Stomach smooth muscle (tissue), 2 donors: ENCODE results near the gene VWDE.

ENCODE experiments used
- H3K27ac ChIP-seq: one replicate; pipeline ENCODE4 v1.7.0; 2013; ENCODE audit warnings: mild to moderate bottlenecking, low read length, inconsistent platforms
- H3K27me3 ChIP-seq, 2 donors: one replicate each; pipeline ENCODE4 v1.7.0; 2013; ENCODE audit warnings: low read length in 2 of 2; ENCODE audit not compliant: insufficient read depth in 2 of 2, control insufficient read depth in 1 of 2
- H3K36me3 ChIP-seq, 2 donors: one replicate each; pipeline ENCODE4 v1.7.0; 2013; ENCODE audit warnings: low read length in 2 of 2; ENCODE audit not compliant: control insufficient read depth in 2 of 2, insufficient read depth in 2 of 2
- H3K4me1 ChIP-seq: one replicate; pipeline ENCODE4 v1.7.0; 2013; ENCODE audit warnings: low read length; ENCODE audit not compliant: control insufficient read depth, insufficient read depth
- H3K4me3 ChIP-seq, 2 donors: one replicate each; pipeline ENCODE4 v1.7.0; 2013; ENCODE audit warnings: low read length in 2 of 2
- H3K9ac ChIP-seq, 2 donors: one replicate each; pipeline ENCODE4 v1.7.0; 2013; ENCODE audit warnings: low read length in 2 of 2, mild to moderate bottlenecking in 1 of 2
- H3K9me3 ChIP-seq, 2 donors: one replicate each; pipeline ENCODE4 v1.7.0; 2013; ENCODE audit warnings: low read length in 2 of 2; ENCODE audit not compliant: control insufficient read depth in 2 of 2
- donor health status: healthy.
- donor health status: Pancreatic carcinoma.

VWDE gene

DNA sequence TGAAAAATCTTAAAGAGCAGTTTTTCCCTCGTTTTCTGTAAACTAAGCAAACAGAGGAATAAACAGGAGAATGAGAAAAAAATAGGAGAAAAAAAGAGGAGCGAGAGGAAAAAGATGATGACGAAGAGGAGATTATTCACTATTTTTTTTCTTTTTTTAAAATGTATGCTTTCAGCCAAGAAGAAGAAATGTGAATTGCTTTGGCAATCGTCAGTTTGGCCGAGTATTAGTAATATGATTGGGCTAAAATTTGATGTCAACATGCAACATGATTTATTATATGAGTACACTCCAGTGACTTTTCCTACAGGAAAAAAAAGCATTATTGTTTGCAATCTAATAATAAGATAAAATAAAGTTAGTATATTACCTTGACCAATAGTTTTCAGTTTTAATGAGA is 26.3 kb downstream of the VWDE start:
- H3K9ac ChIP-seq, result no peak overlapping the region

DNA sequence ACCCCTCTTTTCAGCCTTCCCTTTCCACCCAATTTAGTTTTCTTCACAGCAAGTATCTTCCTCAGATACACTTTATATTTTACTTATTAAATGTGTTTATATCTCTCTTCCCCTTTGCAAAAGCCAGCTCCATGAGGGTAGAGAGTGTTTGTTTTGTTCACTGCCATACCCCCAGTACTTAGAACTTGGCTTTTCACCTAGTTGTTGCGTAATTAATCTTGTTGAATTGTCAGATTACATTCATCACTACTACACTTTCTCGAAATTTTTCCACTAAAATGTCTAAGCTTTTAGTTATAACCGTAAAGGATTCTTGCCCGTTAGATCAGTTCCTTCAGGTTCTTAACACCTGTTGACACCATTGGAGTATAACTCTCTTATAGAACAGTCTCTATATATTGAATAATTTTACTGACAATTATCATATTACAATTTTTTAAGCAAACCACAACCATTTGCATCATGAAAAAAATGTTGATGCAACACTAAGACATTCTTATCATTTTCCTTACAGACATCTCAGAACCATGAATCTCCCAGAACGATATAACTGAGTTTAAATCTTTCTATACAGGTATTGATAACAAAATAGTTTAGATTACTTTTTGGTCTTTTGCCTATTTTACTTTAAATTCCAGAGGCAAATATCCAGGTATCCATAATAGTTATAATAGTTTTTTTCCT is 29.9 kb downstream of the VWDE start:
- H3K4me1 ChIP-seq, result no peaks in the 10 kb centered on the region
- H3K4me3 ChIP-seq, result no peak overlapping the region
- no peaks in the 10 kb centered on the region for H3K36me3 ChIP-seq
- no peaks in the 10 kb centered on the region for H3K9me3 ChIP-seq
- H3K27me3 ChIP-seq, result no peaks in the 10 kb centered on the region
- no peak overlapping the region for H3K9ac ChIP-seq
- H3K27ac ChIP-seq, result no peak overlapping the region

More for the DNA sequence above, 26.3 kb downstream of the VWDE start:
- H3K9me3 ChIP-seq, result no peaks in the 10 kb centered on the region
- H3K4me1 ChIP-seq, result no peaks in the 10 kb centered on the region
- no peak overlapping the region for H3K27ac ChIP-seq
- H3K27me3 ChIP-seq, result no peaks in the 10 kb centered on the region
- H3K4me3 ChIP-seq, result no peak overlapping the region
- H3K36me3 ChIP-seq, result no peaks in the 10 kb centered on the region

DNA sequence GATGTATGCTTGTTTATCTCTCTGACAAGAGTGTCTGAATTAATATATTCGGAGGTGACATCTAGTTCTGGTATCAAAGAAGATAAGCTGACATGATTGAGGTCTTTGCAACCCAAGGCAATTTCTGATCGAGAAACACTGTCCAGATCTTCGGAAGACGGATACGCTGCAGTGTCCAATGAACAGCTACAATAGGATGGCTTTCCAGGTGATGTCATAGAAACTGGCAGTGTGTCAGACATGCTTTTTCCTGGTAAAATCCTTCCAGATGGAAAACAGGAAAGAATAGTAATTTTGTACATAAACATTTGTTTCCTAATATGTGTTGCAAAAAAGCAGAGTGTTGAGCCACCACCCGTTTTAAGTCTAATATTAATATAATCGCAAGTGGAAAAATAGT is 33.4 kb downstream of the VWDE start:
- H3K27ac ChIP-seq, result no peak overlapping the region

GRCh38 chr7:12369756-12370155 is 33.9 kb downstream of the VWDE start:
- Histone ChIP-seq H3K9ac (no peak overlapping the region), H3K4me1 (no peaks in the 10 kb centered on the region), H3K4me3 (no peak overlapping the region), H3K36me3 (no peaks in the 10 kb centered on the region), H3K27ac (no peak overlapping the region), H3K27me3 (no peaks in the 10 kb centered on the region), H3K9me3 (no peaks in the 10 kb centered on the region)

More for the DNA sequence above, 33.4 kb downstream of the VWDE start:
- H3K36me3 ChIP-seq, result no peaks in the 10 kb centered on the region
- H3K9ac ChIP-seq, result no peak overlapping the region
- H3K4me3 ChIP-seq, result no peak overlapping the region
- no peaks in the 10 kb centered on the region for H3K27me3 ChIP-seq
- H3K9me3 ChIP-seq, result no peaks in the 10 kb centered on the region
- H3K4me1 ChIP-seq, result no peaks in the 10 kb centered on the region

GRCh38 chr7:12369072-12369471 is 34.6 kb downstream of the VWDE start:
- H3K27ac ChIP-seq, result no peak overlapping the region
- H3K4me3 ChIP-seq, result no peak overlapping the region
- no peak overlapping the region for H3K9ac ChIP-seq
- no peaks in the 10 kb centered on the region for H3K27me3 ChIP-seq
- no peaks in the 10 kb centered on the region for H3K4me1 ChIP-seq
- H3K9me3 ChIP-seq, result no peaks in the 10 kb centered on the region
- no peaks in the 10 kb centered on the region for H3K36me3 ChIP-seq

DNA sequence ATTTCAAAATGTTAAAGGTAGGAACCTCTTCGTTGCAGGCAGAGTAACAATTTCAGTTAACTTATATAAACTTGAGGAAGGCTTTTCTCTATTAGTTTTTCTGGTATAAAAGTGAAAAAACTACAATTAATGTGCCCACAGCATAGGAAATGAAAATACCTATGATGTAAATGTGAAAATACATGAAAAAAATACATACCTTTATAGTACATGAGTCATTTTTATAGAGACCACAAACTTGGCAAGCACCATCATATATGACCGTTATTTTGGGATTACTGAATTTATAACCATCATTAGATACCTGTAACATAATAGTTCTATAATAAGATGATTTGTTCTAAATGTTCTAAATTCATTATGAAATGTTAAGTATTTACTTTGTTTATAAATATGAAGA is 42.7 kb downstream of the VWDE start:
- Histone ChIP-seq H3K27ac (no peak overlapping the region), H3K9ac (no peak overlapping the region), H3K36me3 (no peaks in the 10 kb centered on the region), H3K9me3 (no peaks in the 10 kb centered on the region), H3K4me1 (no peaks in the 10 kb centered on the region), H3K27me3 (no peaks in the 10 kb centered on the region), H3K4me3 (no peak overlapping the region)

GRCh38 chr7:12358694-12359093 is 45.0 kb downstream of the VWDE start:
- Histone ChIP-seq H3K9me3 (no peaks in the 10 kb centered on the region), H3K27me3 (no peaks in the 10 kb centered on the region), H3K36me3 (no peaks in the 10 kb centered on the region), H3K9ac (no peak overlapping the region), H3K27ac (no peak overlapping the region), H3K4me3 (no peak overlapping the region), H3K4me1 (no peaks in the 10 kb centered on the region)

- no peak overlapping the region for H3K9ac ChIP-seq
- no peaks in the 10 kb centered on the region for H3K9me3 ChIP-seq
- no peaks in the 10 kb centered on the region for H3K4me1 ChIP-seq
- no peak overlapping the region for H3K4me3 ChIP-seq
- no peak overlapping the region for H3K27ac ChIP-seq
- H3K27me3 ChIP-seq, result no peaks in the 10 kb centered on the region
- H3K36me3 ChIP-seq, result no peaks in the 10 kb centered on the region
These were observed 46.2 kb downstream of the VWDE start for GRCh38 chr7:12357508-12357907.

DNA sequence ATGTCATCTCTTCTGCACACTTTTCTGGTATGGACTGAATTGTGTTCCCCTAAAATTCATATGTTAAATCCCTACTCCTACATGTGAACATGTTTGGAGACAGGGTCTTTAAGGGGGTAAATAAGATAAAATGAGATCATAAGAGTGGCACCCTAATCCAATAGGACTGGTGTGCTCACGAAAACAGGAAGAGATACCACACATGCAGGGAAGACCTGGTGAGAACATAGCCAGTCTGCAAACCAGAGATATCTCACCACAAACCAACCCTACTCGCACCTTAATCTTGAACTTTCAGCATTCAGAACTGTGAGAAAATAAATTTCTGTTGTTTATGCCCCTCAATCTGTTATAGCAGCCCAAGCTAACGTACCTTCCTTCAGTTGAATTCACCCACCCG is 51.8 kb downstream of the VWDE start:
- no peaks in the 10 kb centered on the region for H3K9me3 ChIP-seq
- no peak overlapping the region for H3K27ac ChIP-seq
- no peaks in the 10 kb centered on the region for H3K36me3 ChIP-seq
- H3K4me3 ChIP-seq, result no peak overlapping the region
- no peaks in the 10 kb centered on the region for H3K4me1 ChIP-seq
- H3K9ac ChIP-seq, result no peak overlapping the region
- no peaks in the 10 kb centered on the region for H3K27me3 ChIP-seq

DNA sequence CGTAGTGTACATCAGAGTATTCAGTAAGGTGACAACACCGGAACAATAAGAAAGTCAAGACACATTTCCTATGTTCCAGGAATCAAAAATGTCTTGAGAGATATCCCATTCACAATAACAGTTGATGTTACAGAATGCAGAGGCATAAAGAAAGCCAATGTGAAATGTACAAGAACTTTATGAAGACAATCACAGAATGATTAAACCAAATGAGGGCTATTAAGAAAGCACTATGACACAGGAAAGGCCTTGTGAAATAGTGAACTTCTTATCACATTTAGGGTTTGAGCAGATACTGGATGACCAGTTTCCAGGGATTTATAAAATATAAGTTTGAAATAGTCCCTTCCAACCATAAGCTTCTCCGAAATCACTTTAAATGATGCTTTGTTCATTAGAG is 52.7 kb downstream of the VWDE start:
- H3K27ac ChIP-seq, result no peak overlapping the region
- H3K9me3 ChIP-seq, result no peaks in the 10 kb centered on the region
- no peaks in the 10 kb centered on the region for H3K4me1 ChIP-seq
- H3K4me3 ChIP-seq, result no peak overlapping the region
- H3K9ac ChIP-seq, result no peak overlapping the region
- H3K27me3 ChIP-seq, result no peaks in the 10 kb centered on the region
- H3K36me3 ChIP-seq, result no peaks in the 10 kb centered on the region

- H3K27ac ChIP-seq, result no peak overlapping the region
- no peak overlapping the region for H3K4me3 ChIP-seq
- H3K4me1 ChIP-seq, result no peaks in the 10 kb centered on the region
- H3K27me3 ChIP-seq, result no peaks in the 10 kb centered on the region
- H3K36me3 ChIP-seq, result no peaks in the 10 kb centered on the region
- H3K9ac ChIP-seq, result no peak overlapping the region
- H3K9me3 ChIP-seq, result no peaks in the 10 kb centered on the region
These were observed 66.6 kb downstream of the VWDE start for GRCh38 chr7:12337095-12337494.
